GM18502 (cell line): Measurements from ENCODE around the gene CDC14A.

Experiments used
- ATAC-seq: cut with Tn5 transposase; IDR thresholded peaks from one replicate; pipeline ENCODE4 v1.9.1; 2021; ENCODE audit warnings: mild to moderate bottlenecking; ENCODE audit not compliant: unreplicated experiment, poor library complexity

The CDC14A gene

GRCh38 chr1:100440075-100440809 lies 87.9 kb downstream of the CDC14A start:
- peak; percentile 67 for ATAC-seq

GRCh38 chr1:100441146-100441545 lies 88.8 kb downstream of the CDC14A start:
- no peak for ATAC-seq

GRCh38 chr1:100441651-100442050 lies 89.3 kb downstream of the CDC14A start:
- ATAC-seq, result no peak

DNA sequence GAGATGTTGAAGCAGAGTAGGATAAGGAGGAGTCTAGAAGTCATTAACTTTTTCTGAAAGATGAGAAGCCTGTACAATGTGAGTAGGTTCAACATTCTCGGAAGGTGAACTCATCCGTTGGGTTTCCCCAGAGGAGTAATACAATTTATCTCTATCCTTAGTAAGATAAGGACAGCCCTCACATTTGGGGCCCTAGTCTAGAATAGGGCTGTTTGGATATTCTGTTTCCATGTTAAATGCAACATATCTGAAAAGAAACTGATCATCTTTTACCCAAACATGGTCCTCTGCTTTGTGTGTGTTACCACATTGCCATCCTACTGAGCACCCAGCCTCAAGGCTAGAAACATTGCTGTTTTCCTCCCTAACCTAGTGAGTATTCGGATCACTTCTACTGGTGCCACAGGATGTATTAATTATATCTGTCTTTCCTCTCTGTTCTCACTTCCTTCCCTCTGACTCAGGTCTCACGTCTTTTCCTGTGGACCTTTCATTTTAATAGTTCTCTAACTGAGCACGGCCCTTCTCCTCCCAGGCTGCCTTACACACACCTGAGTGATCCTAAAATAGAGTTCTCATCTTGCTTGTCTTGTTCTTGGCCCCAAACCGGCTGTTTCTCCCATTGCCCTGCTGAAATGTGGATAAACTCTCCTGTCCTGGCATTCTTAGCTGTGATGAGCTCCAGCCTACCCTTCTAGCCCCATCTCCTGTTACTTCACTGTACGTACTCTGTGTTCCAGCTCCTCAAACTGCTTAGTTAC lies 91.7 kb downstream of the CDC14A start:
- ATAC-seq, result peak; percentile 72

GRCh38 chr1:100445565-100445964 lies 93.3 kb downstream of the CDC14A start:
- ATAC-seq, result no peak

DNA sequence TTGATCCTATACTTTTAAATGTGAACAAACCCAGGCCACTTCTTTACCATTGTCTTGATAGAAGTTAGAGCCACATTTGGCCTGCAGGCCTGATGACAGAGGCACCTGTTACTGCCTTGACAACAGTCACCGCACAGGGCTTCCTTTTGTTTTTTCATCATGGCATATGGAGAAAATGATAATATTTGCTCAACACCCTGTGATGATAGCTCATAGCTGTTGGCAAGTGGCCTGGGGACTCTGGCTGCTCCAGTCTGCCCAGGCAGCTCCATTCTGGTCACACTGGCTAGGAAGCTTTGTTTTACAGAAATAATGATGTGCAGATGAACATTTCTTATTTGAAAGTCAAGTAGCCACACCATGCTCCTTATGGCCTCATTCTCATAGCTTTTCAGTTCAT lies 96.1 kb downstream of the CDC14A start:
- no peak for ATAC-seq

DNA sequence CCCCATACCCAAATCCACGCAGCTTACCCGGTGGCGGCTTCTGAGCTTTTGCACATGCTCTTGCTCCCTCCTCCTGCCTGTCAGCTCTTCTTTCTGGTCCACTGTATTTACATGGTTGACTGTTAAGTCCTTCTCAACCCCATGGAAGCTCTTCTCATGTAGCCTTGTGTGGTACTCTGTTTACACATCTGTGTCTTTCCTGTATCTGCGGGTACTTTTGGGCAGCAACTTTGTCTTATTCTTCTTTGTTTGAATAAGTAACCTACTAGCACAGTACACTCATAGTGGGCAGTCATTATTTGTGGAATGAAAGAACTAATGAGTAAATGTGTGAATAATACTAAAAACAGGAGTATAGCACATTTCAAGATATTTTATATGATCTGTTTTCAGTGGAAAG lies 97.2 kb downstream of the CDC14A start:
- peak; percentile 64 for ATAC-seq

GRCh38 chr1:100452641-100453040 lies 100.3 kb downstream of the CDC14A start:
- peak; percentile 87 for ATAC-seq

GRCh38 chr1:100455478-100456072 lies 103.3 kb downstream of the CDC14A start:
- ATAC-seq, result no peak

GRCh38 chr1:100456880-100457279 lies 104.6 kb downstream of the CDC14A start:
- no peak for ATAC-seq

DNA sequence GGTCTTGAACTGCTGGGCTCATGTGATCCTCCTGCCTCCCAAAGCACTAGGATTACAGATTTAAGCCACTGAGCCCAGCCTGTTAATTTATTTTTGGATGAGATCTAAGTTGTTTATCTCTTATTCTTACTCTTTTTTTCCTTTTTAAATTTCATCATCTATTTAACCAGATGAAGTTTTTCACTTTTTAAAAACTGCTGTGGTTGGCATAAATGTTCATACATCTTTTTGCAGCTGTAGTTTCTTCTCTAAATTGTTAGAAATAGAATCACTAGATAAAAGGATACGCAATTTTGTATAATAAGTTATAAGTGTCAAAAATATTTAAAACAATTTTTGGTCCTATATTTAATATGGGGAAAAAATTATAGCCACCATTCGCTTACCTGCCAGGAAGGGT lies 105.4 kb downstream of the CDC14A start:
- no peak for ATAC-seq

GRCh38 chr1:100458661-100459357 lies 106.5 kb downstream of the CDC14A start:
- no peak for ATAC-seq

- peak; percentile 86 for ATAC-seq
Observed at GRCh38 chr1:100459358-100460114, 107.2 kb downstream of the CDC14A start.

- no peak for ATAC-seq
Observed at GRCh38 chr1:100461222-100461621, 108.9 kb downstream of the CDC14A start.

DNA sequence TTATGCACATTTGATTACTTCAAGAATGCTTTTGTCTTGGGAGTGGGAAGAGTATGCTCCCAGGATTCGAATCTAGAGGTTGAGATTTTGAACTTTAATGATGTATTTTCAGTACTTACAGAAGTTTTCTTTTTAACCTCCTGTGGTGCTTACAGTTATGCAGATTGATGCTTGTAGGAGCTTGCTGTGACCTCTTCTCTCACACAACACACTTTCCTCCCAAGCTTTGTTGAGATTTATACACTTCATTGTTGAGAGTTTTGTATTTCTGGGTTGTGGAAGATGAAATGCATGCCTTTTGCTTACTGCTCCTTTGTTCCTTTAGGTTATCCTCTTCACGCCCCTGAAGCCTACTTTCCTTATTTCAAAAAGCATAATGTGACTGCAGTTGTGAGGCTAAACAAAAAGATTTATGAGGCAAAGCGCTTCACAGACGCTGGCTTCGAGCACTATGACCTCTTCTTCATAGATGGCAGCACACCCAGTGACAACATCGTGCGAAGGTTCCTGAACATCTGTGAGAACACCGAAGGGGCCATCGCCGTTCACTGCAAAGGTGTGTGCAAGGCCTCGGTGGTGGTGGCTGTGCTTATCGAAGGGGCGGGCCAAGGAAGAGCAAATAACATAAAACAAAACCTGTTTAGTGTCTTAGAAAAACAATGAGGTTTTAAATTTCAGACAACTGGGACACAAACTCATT lies 110.2 kb downstream of the CDC14A start:
- no peak for ATAC-seq

GRCh38 chr1:100463791-100464424 lies 111.6 kb downstream of the CDC14A start:
- ATAC-seq, result peak; percentile 94

DNA sequence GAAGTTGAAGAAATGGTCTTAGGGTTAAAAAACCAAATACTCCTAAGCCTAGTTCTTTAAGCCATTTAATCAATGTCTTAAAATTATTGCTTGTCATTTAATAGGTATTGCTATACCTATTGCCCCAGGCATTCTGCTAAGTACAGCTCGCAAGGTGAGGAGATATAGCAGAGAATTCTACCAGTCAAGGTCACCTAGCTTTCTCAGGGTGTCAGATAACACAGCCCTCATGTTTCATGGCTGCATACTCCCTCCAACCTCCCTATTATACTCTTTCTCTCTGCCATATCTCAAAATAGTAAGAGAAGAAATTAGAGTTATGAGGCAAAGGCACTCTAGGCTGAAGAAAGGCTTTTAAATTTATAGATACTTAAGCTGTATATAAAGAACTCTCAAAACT lies 117.3 kb downstream of the CDC14A start:
- no peak for ATAC-seq

GRCh38 chr1:100474834-100475233 lies 122.5 kb downstream of the CDC14A start:
- no peak for ATAC-seq

DNA sequence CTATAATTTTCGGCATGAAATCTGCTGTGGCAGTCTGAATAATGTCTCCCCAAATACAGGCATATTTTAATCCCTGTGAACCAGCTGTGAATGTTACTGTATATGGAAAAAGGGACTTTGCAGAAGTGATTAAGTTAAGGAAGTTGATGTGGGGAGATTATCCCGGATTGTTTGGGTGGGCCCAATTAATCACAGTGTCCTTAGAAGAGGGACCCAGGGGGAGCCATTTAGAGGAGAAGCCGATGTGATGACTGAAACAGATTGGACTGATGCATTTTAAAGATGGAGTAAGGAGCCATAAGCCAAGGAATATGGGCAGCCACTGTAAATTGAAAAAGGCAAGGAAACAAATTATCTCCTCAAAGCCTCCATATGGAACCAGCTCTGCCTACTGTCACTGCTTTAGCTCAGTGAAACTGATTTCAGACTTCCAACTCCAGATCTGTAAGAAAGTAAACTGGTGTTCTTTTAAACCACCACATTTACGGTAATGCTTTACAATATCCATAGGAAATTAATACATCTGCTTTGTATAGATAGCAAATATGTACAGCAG lies 124.5 kb downstream of the CDC14A start:
- no peak for ATAC-seq
